Measurements from ENCODE around the gene GNAT2. TPM values are rescaled to one million over a fixed set of nuclear protein-coding genes. Genes with fewer than 3 reads are reported as not detected.

The GNAT2 gene
- total RNA-seq, 1 experiment from 2014 or later: not detected

GRCh38 chr1:109564194-109564878, 55.1 kb downstream of the GNAT2 start:
- H3K27ac Mint-ChIP-seq (ENCODE audit: unreplicated experiment): peak overlapping the region; percentile 57
- intact Hi-C loops (cut with micrococcal nuclease; ENCODE audit: unreplicated experiment): loop anchor here (5.0 kb wide), 1 partner anchor 33 kb away; no protein-coding TSS in a partner anchor
- no peak overlapping the region for H3K4me3 Mint-ChIP-seq (ENCODE audit: low read depth, unreplicated experiment)
- TF ChIP-seq, protein P1, sequence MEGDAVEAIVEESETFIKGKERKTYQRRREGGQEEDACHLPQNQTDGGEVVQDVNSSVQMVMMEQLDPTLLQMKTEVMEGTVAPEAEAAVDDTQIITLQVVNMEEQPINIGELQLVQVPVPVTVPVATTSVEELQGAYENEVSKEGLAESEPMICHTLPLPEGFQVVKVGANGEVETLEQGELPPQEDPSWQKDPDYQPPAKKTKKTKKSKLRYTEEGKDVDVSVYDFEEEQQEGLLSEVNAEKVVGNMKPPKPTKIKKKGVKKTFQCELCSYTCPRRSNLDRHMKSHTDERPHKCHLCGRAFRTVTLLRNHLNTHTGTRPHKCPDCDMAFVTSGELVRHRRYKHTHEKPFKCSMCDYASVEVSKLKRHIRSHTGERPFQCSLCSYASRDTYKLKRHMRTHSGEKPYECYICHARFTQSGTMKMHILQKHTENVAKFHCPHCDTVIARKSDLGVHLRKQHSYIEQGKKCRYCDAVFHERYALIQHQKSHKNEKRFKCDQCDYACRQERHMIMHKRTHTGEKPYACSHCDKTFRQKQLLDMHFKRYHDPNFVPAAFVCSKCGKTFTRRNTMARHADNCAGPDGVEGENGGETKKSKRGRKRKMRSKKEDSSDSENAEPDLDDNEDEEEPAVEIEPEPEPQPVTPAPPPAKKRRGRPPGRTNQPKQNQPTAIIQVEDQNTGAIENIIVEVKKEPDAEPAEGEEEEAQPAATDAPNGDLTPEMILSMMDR (IDR thresholded peaks at IDR 0.05; ENCODE audit: unreplicated experiment): no peak
- CTCF ChIA-PET: interaction anchor here (0.7 kb wide), 1 partner anchor 112 kb away, joined by 5 read pairs; no protein-coding TSS in a partner anchor
- H3K4me1 Mint-ChIP-seq (ENCODE audit: low read depth, unreplicated experiment): peaks cover 43% of the 10 kb centered on the region
- H3K36me3 Mint-ChIP-seq (ENCODE audit: insufficient read depth, unreplicated experiment): no peaks in the 10 kb centered on the region
- H3K9me3 Mint-ChIP-seq (ENCODE audit: low read depth, unreplicated experiment): no peaks in the 10 kb centered on the region
- DNase-seq: no peak
- H3K27me3 Mint-ChIP-seq (ENCODE audit: unreplicated experiment): no peaks in the 10 kb centered on the region
- BruUV-seq (replicated peaks): no TSS peak

DNA sequence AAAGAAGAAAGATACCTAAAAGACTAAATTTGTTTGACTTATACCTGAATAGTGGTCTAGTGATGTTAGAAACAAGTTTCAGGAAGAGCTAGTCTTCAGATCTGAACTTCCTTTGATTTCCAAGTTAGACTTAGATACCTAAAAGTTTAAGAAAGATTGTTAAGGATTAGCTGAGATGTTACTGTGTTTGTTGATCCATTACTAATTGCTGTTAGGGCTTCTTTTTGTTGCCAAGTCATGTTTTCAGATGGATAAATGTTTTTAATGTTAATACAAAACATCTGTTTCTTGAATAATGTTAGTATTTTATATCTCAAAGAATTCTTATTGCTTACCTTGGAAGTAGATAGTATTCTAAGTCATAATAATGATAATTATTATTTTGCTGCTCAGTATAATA, 59.4 kb downstream of the GNAT2 start:
- no TSS peak for BruUV-seq (replicated peaks)

DNA sequence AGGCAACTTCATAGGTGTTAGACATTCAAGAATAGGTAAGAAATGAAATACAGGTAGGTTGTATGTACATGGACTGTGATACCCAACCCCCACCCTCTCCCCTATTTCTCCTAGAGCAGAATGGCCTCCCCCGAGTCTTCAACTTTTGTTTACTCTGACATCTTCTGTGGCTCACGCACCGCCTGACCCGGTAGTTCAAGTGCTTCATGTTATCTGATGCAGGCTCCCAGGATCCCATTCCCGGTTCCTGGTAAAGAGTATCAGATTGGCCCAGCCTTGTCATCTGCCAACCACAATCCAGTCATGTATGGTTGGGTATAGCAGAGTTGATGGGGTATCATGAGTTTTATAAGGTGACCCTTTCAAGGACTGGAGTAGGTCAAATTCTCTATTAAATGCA, 61.9 kb downstream of the GNAT2 start:
- no peak overlapping the region for H3K27ac Mint-ChIP-seq (ENCODE audit: unreplicated experiment)
- CTCF ChIA-PET: no interaction called here
- TF ChIP-seq, protein P1 (IDR thresholded peaks at IDR 0.05; ENCODE audit: unreplicated experiment): no peak
- no peaks in the 10 kb centered on the region for H3K9me3 Mint-ChIP-seq (ENCODE audit: low read depth, unreplicated experiment)
- intact Hi-C loops (cut with micrococcal nuclease; ENCODE audit: unreplicated experiment): no loop called here
- H3K4me1 Mint-ChIP-seq (ENCODE audit: low read depth, unreplicated experiment): peaks cover 15% of the 10 kb centered on the region
- H3K27me3 Mint-ChIP-seq (ENCODE audit: unreplicated experiment): no peaks in the 10 kb centered on the region
- no peaks in the 10 kb centered on the region for H3K36me3 Mint-ChIP-seq (ENCODE audit: insufficient read depth, unreplicated experiment)
- H3K4me3 Mint-ChIP-seq (ENCODE audit: low read depth, unreplicated experiment): no peak overlapping the region
- no peak for DNase-seq
- BruUV-seq (replicated peaks): no TSS peak

More for the DNA sequence above, 59.4 kb downstream of the GNAT2 start:
- H3K4me3 Mint-ChIP-seq (ENCODE audit: low read depth, unreplicated experiment): no peak overlapping the region
- H3K27ac Mint-ChIP-seq (ENCODE audit: unreplicated experiment): no peak overlapping the region
- no peak for DNase-seq
- peaks cover 31% of the 10 kb centered on the region for H3K4me1 Mint-ChIP-seq (ENCODE audit: low read depth, unreplicated experiment)
- H3K36me3 Mint-ChIP-seq (ENCODE audit: insufficient read depth, unreplicated experiment): no peaks in the 10 kb centered on the region
- no peaks in the 10 kb centered on the region for H3K27me3 Mint-ChIP-seq (ENCODE audit: unreplicated experiment)
- CTCF ChIA-PET: interaction anchor here (1.2 kb wide), 1 partner anchor 80 kb away, joined by 4 read pairs; no protein-coding TSS in a partner anchor
- TF ChIP-seq, protein P1 (IDR thresholded peaks at IDR 0.05; ENCODE audit: unreplicated experiment): no peak
- intact Hi-C loops (cut with micrococcal nuclease; ENCODE audit: unreplicated experiment): loop anchor here (5.0 kb wide), 1 partner anchor 37 kb away; no protein-coding TSS in a partner anchor
- no peaks in the 10 kb centered on the region for H3K9me3 Mint-ChIP-seq (ENCODE audit: low read depth, unreplicated experiment)

GRCh38 chr1:109556563-109556962, 62.9 kb downstream of the GNAT2 start:
- TF ChIP-seq, protein P1 (IDR thresholded peaks at IDR 0.05; ENCODE audit: unreplicated experiment): no peak
- Mint-ChIP-seq H3K4me3 (ENCODE audit: low read depth, unreplicated experiment) (no peak overlapping the region), H3K27ac (ENCODE audit: unreplicated experiment) (no peak overlapping the region), H3K9me3 (ENCODE audit: low read depth, unreplicated experiment) (no peaks in the 10 kb centered on the region), H3K27me3 (ENCODE audit: unreplicated experiment) (no peaks in the 10 kb centered on the region), H3K36me3 (ENCODE audit: insufficient read depth, unreplicated experiment) (no peaks in the 10 kb centered on the region), H3K4me1 (ENCODE audit: low read depth, unreplicated experiment) (peaks cover 9% of the 10 kb centered on the region)
- no TSS peak for BruUV-seq (replicated peaks)
- DNase-seq: no peak
- intact Hi-C loops (cut with micrococcal nuclease; ENCODE audit: unreplicated experiment): no loop called here
- CTCF ChIA-PET: no interaction called here

Other genes starting within 250 kb of the GNAT2 start
- 46.3 and 68.2 TPM in 2 replicates for gene SORT1, start 221.7 kb downstream of the GNAT2 start, total RNA-seq (2022)
- gene PSMA5, start 193.2 kb downstream of the GNAT2 start, total RNA-seq (2022): 108 and 121 TPM in 2 replicates
- gene SYPL2, start 153.1 kb downstream of the GNAT2 start, total RNA-seq (2022): 0.20 TPM in 1 of 2 replicates, not detected in the other
- 4.3 and 4.5 TPM in 2 replicates for gene ATXN7L2, start 135.7 kb downstream of the GNAT2 start, total RNA-seq (2022)
- 9.0 and 9.6 TPM in 2 replicates for gene CYB561D1, start 125.5 kb downstream of the GNAT2 start, total RNA-seq (2022)
- gene AMIGO1, start 109.9 kb downstream of the GNAT2 start, total RNA-seq (2022): 1.3 and 1.5 TPM in 2 replicates
- not detected in 2 replicates for gene GPR61, start 79.7 kb downstream of the GNAT2 start, total RNA-seq (2022)
- gene GNAI3, start 71.0 kb downstream of the GNAT2 start, total RNA-seq (2022): 6.3 and 6.5 TPM in 2 replicates
- 34.0 and 54.6 TPM in 2 replicates for gene AMPD2, start 221 bp upstream of the GNAT2 start, total RNA-seq (2022)
- gene GSTM4, start 36.5 kb upstream of the GNAT2 start, total RNA-seq (2022): 12.6 and 13.6 TPM in 2 replicates
- 2.5 and 3.2 TPM in 2 replicates for gene GSTM2, start 48.4 kb upstream of the GNAT2 start, total RNA-seq (2022)
- 15.4 TPM in 2 replicates for gene GSTM1, start 68.2 kb upstream of the GNAT2 start, total RNA-seq (2022)
- not detected in 2 replicates for gene GSTM5, start 92.6 kb upstream of the GNAT2 start, total RNA-seq (2022)
- 67.9 and 73.7 TPM in 2 replicates for gene GSTM3, start 121.4 kb upstream of the GNAT2 start, total RNA-seq (2022)
- gene EPS8L3, start 144.3 kb upstream of the GNAT2 start, total RNA-seq (2022): 46.6 and 68.6 TPM in 2 replicates